Astrocyte (in vitro differentiated cells and primary cell): ENCODE data around the gene CNOT4. TPM values are rescaled to one million over a fixed set of nuclear protein-coding genes. Genes with fewer than 3 reads are reported as not detected.

ENCODE experiments used
- DNase-seq: peaks from one replicate; pipeline ENCODE4 v3.0.0-alpha.2; 2010; ENCODE audit warnings: low read depth
- FAIRE-seq: peaks from 2 replicates; lab custom pipeline; 2011; peaks lifted over from hg19 to GRCh38; lab: Jason Lieb, UNC
- H2AFZ ChIP-seq: 2 replicates; pipeline ENCODE4 v1.6.0; 2012; ENCODE audit warnings: low read depth, low read length, inconsistent platforms
- H3K27ac ChIP-seq: 2 replicates; pipeline ENCODE4 v1.5.1; 2011; ENCODE audit warnings: low read depth, low read length, inconsistent platforms
- H3K27me3 ChIP-seq: 2 replicates; pipeline ENCODE4 v1.6.0; 2011; ENCODE audit warnings: low read length, inconsistent platforms; ENCODE audit not compliant: insufficient read depth
- H3K36me3 ChIP-seq: 2 replicates; pipeline ENCODE4 v1.5.1; 2011; ENCODE audit warnings: low read length, inconsistent platforms; ENCODE audit not compliant: insufficient read depth
- H3K4me1 ChIP-seq: 2 replicates; pipeline ENCODE4 v1.5.1; 2011; ENCODE audit warnings: low read length, inconsistent platforms; ENCODE audit not compliant: insufficient read depth
- H3K4me2 ChIP-seq: 2 replicates; pipeline ENCODE4 v1.6.0; 2012; ENCODE audit warnings: low read length, inconsistent platforms
- H3K4me3 ChIP-seq: 2 replicates; pipeline ENCODE4 v1.5.1; 2011; ENCODE audit warnings: low read depth, mild to moderate bottlenecking, low read length, inconsistent platforms; ENCODE audit not compliant: insufficient read depth
- H3K79me2 ChIP-seq: 2 replicates; pipeline ENCODE4 v1.6.0; 2012; ENCODE audit warnings: mild to moderate bottlenecking, low read length, inconsistent platforms; ENCODE audit not compliant: insufficient read depth
- H3K9ac ChIP-seq: 2 replicates; pipeline ENCODE4 v1.6.0; 2012; ENCODE audit warnings: mild to moderate bottlenecking, low read length, inconsistent platforms
- H3K9me3 ChIP-seq: 2 replicates; pipeline ENCODE4 v1.5.1; 2012; ENCODE audit warnings: low read depth, mild to moderate bottlenecking, low read length, inconsistent platforms; ENCODE audit not compliant: insufficient read depth
- H4K20me1 ChIP-seq: 2 replicates; pipeline ENCODE4 v1.6.0; 2012; ENCODE audit warnings: low read length, inconsistent platforms; ENCODE audit not compliant: insufficient read depth
- H3K27ac Mint-ChIP-seq: one replicate; pipeline ENCODE4 v1.8.0; 2021; ENCODE audit warnings: mild to moderate bottlenecking, mixed read lengths; ENCODE audit not compliant: unreplicated experiment
- H3K27me3 Mint-ChIP-seq: one replicate; pipeline ENCODE4 v1.8.0; 2021; ENCODE audit warnings: low read depth, mixed read lengths; ENCODE audit not compliant: unreplicated experiment
- H3K36me3 Mint-ChIP-seq: one replicate; pipeline ENCODE4 v1.8.0; 2021; ENCODE audit warnings: low read depth, mixed read lengths; ENCODE audit not compliant: unreplicated experiment
- H3K4me1 Mint-ChIP-seq: one replicate; pipeline ENCODE4 v1.8.0; 2021; ENCODE audit warnings: low read depth, mixed read lengths; ENCODE audit not compliant: unreplicated experiment
- H3K4me3 Mint-ChIP-seq: one replicate; pipeline ENCODE4 v1.8.0; 2021; ENCODE audit warnings: mild to moderate bottlenecking, moderate library complexity, mixed read lengths; ENCODE audit not compliant: unreplicated experiment
- H3K9me3 Mint-ChIP-seq: one replicate; pipeline ENCODE4 v1.8.0; 2021; ENCODE audit warnings: mild to moderate bottlenecking, mixed read lengths; ENCODE audit not compliant: unreplicated experiment
- CTCF ChIP-seq: IDR thresholded peaks from 2 replicates; pipeline ENCODE4 v1.5.1; 2011; ENCODE audit warnings: low read depth, mild to moderate bottlenecking, inconsistent platforms, low read length, moderate library complexity; ENCODE audit not compliant: insufficient read depth
- EZH2 ChIP-seq: IDR thresholded peaks from 2 replicates; pipeline ENCODE4 v1.6.1; 2012; ENCODE audit warnings: mild to moderate bottlenecking, low read length, inconsistent platforms; ENCODE audit not compliant: insufficient read depth
- total RNA-seq: library from RNA; stranded (reverse); gene quantifications from 2 replicates; pipeline ENCODE4 v1.2.1, GENCODE V29; 2021

Gene CNOT4
- total RNA-seq, 1 donor from 2014 or later, result 24.9 TPM

- H3K4me2 ChIP-seq, result no peak overlapping the region
- H4K20me1 ChIP-seq, result peaks cover 22% of the 10 kb centered on the region
- Mint-ChIP-seq H3K36me3 (no peaks in the 10 kb centered on the region), H3K4me3 (no peak overlapping the region), H3K4me1 (peaks cover 6% of the 10 kb centered on the region), H3K27me3 (no peaks in the 10 kb centered on the region), H3K27ac (no peak overlapping the region), H3K9me3 (no peaks in the 10 kb centered on the region)
- DNase-seq, result peak; percentile 39
- no peaks in the 10 kb centered on the region for H3K27me3 ChIP-seq
- no peak overlapping the region for H3K27ac ChIP-seq
- no peak for FAIRE-seq
- H3K36me3 ChIP-seq, result no peaks in the 10 kb centered on the region
- TF ChIP-seq CTCF (peak; percentile 49), EZH2 (no peak)
- H3K79me2 ChIP-seq, result peaks cover 25% of the 10 kb centered on the region
- no peaks in the 10 kb centered on the region for H3K9me3 ChIP-seq
- no peak overlapping the region for H2AFZ ChIP-seq
- peaks cover 8% of the 10 kb centered on the region for H3K4me1 ChIP-seq
- H3K4me3 ChIP-seq, result no peak overlapping the region
- H3K9ac ChIP-seq, result no peak overlapping the region
These were observed 2.4 kb upstream of the CNOT4 start for GRCh38 chr7:135512135-135512887.

- TF ChIP-seq EZH2 (no peak), CTCF (no peak)
- Histone ChIP-seq H3K9me3 (no peaks in the 10 kb centered on the region), H4K20me1 (peaks cover 27% of the 10 kb centered on the region), H3K4me2 (peak overlapping the region; percentile 97), H2AFZ (peak overlapping the region; percentile 99), H3K9ac (peak overlapping the region; percentile 99), H3K4me3 (peak overlapping the region; percentile 93), H3K36me3 (no peaks in the 10 kb centered on the region), H3K79me2 (peaks cover 41% of the 10 kb centered on the region), H3K27me3 (no peaks in the 10 kb centered on the region), H3K4me1 (peaks cover 8% of the 10 kb centered on the region), H3K27ac (no peak overlapping the region)
- H3K36me3 Mint-ChIP-seq, result no peaks in the 10 kb centered on the region
- DNase-seq (no peak), FAIRE-seq (no peak)
- H3K4me1 Mint-ChIP-seq, result peaks cover 11% of the 10 kb centered on the region
- H3K27me3 Mint-ChIP-seq, result no peaks in the 10 kb centered on the region
- H3K9me3 Mint-ChIP-seq, result no peaks in the 10 kb centered on the region
- H3K4me3 Mint-ChIP-seq, result no peak overlapping the region
- no peak overlapping the region for H3K27ac Mint-ChIP-seq
These were observed 786 bp upstream of the CNOT4 start for GRCh38 chr7:135510592-135511183.

- Mint-ChIP-seq H3K4me3 (no peak overlapping the region), H3K36me3 (no peaks in the 10 kb centered on the region), H3K4me1 (peaks cover 11% of the 10 kb centered on the region), H3K27me3 (no peaks in the 10 kb centered on the region), H3K27ac (no peak overlapping the region), H3K9me3 (no peaks in the 10 kb centered on the region)
- peak overlapping the region; percentile 99 for H3K9ac ChIP-seq
- DNase-seq (no peak), FAIRE-seq (no peak)
- peak overlapping the region; percentile 98 for H3K4me2 ChIP-seq
- H3K27ac ChIP-seq, result peak overlapping the region; percentile 96
- peak overlapping the region; percentile 90 for H2AFZ ChIP-seq
- H3K9me3 ChIP-seq, result no peaks in the 10 kb centered on the region
- peak overlapping the region; percentile 93 for H3K4me3 ChIP-seq
- peaks cover 8% of the 10 kb centered on the region for H3K4me1 ChIP-seq
- TF ChIP-seq CTCF (no peak), EZH2 (no peak)
- H3K36me3 ChIP-seq, result no peaks in the 10 kb centered on the region
- H3K27me3 ChIP-seq, result no peaks in the 10 kb centered on the region
- H3K79me2 ChIP-seq, result peaks cover 52% of the 10 kb centered on the region
- H4K20me1 ChIP-seq, result peaks cover 35% of the 10 kb centered on the region
These were observed 388 bp downstream of the CNOT4 start for GRCh38 chr7:135509589-135509838.
